Hematopoietic multipotent progenitor cell treated with erythropoietin and hydrocortisone succinate and interleukin-3 and kit ligand, for 15 days (in vitro differentiated cells): ENCODE results near the gene VWA1.
"Not testable (repeated sequence)": the region's sequence is repeated elsewhere in the genome, so short reads cannot be mapped to it uniquely, and the experiment has no call there.

Experiments
- DNase-seq: peaks from one replicate; pipeline ENCODE4 v3.0.0-alpha.2; 2015; ENCODE audit warnings: low spot score

VWA1 gene

GRCh38 chr1:1422465-1423244 is 12.8 kb upstream of the VWA1 start:
- no peak for DNase-seq

GRCh38 chr1:1423245-1423597 is 12.3 kb upstream of the VWA1 start:
- DNase-seq = no peak

- no peak for DNase-seq
Measured at GRCh38 chr1:1424707-1425106, 10.8 kb upstream of the VWA1 start.

GRCh38 chr1:1425426-1425752 is 10.1 kb upstream of the VWA1 start:
- DNase-seq = no peak

- no peak for DNase-seq
Measured at GRCh38 chr1:1425753-1426495, 9.6 kb upstream of the VWA1 start.

GRCh38 chr1:1426496-1427105 is 8.9 kb upstream of the VWA1 start:
- DNase-seq = no peak

GRCh38 chr1:1427106-1427819 is 8.2 kb upstream of the VWA1 start:
- no peak for DNase-seq

- no peak for DNase-seq
Measured at GRCh38 chr1:1427820-1428148, 7.7 kb upstream of the VWA1 start.

- no peak for DNase-seq
Measured at GRCh38 chr1:1428174-1428573, 7.3 kb upstream of the VWA1 start.

- not testable (repeated sequence) for DNase-seq
Measured at GRCh38 chr1:1428967-1429366, 6.5 kb upstream of the VWA1 start.

GRCh38 chr1:1429671-1430073 is 5.8 kb upstream of the VWA1 start:
- no peak for DNase-seq

- DNase-seq = no peak
Measured at GRCh38 chr1:1430114-1430982, 5.1 kb upstream of the VWA1 start.

- DNase-seq = no peak
Measured at GRCh38 chr1:1430992-1431844, 4.3 kb upstream of the VWA1 start.

- no peak for DNase-seq
Measured at GRCh38 chr1:1431845-1432273, 3.6 kb upstream of the VWA1 start.

GRCh38 chr1:1432274-1432950 is 3.1 kb upstream of the VWA1 start:
- DNase-seq = no peak

- no peak for DNase-seq
Measured at GRCh38 chr1:1432951-1433803, 2.3 kb upstream of the VWA1 start.

- DNase-seq = no peak
Measured at GRCh38 chr1:1433804-1434130, 1.7 kb upstream of the VWA1 start.

GRCh38 chr1:1434131-1434823 is 1.2 kb upstream of the VWA1 start:
- no peak for DNase-seq

- DNase-seq = no peak
Measured at GRCh38 chr1:1434824-1435105, 725 bp upstream of the VWA1 start.
